Measurements from ENCODE around the gene CBFB. TPM values are rescaled to one million over a fixed set of nuclear protein-coding genes. Genes with fewer than 3 reads are reported as not detected.

The CBFB gene
- total RNA-seq, 1 experiment from 2014 or later: 76.3 TPM

DNA sequence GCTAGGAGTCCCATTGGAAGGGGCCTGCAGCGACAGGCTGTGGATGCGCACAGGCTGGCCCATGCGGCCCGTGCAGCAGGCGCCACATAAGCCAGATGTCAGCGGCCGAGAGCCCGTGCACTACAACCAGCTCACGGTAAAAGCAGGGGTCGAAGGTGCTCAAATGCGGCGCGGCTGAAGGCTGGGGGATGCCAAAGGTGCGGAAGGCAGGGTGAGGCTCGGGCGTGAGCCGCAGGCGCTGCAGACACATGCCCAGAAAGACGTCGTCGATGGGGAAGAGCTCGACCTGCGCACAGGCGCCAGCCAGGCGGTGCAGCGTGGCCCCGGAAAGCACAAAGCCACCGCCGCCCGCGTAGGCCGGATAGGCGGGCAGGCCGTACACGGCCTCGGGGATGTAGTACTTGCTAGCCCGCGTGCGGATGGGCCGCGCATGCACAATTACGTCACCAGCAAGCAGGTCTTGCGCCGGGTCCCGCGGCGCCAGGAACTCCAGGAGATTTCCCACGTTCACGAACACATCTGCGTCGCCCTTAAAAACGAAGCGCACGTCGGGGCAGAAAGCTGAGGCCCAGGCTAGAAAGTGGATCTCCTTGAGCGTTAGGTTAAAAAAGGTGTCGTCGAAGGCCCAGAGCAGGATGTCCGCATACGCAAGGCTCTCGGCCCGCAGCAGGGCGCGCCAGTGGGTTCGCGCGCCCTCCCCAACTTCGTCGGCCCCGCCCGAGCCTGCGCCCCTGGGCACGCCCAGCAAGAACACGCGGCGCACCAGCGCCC is 120.5 kb downstream of the CBFB start:
- H3K4me3 Mint-ChIP-seq: peak overlapping the region; percentile 52 to 64; a peak in 4 of 5 replicates
- Histone ChIP-seq H4K91ac (ENCODE audit: insufficient read length, low read depth, low read length) (no peak overlapping the region), H4K20me1 (ENCODE audit: control insufficient read depth, insufficient read depth, insufficient read length) (no peaks in the 10 kb centered on the region), H3K27ac (ENCODE audit: insufficient read length, low read depth, low read length) (no peak overlapping the region), H3K79me2 (ENCODE audit: insufficient read depth, low read length) (no peaks in the 10 kb centered on the region), H3K4ac (ENCODE audit: low read depth, low read length) (no peak overlapping the region), H3K18ac (ENCODE audit: insufficient read length, low read depth, low read length) (no peak overlapping the region), H3K9ac (ENCODE audit: extremely low read depth, insufficient read length, low read length) (no peak overlapping the region), H2BK15ac (ENCODE audit: low read depth, low read length) (no peak overlapping the region), H3K14ac (ENCODE audit: insufficient read depth, low read length) (no peak overlapping the region), H3K4me1 (ENCODE audit: insufficient read depth, low read length) (no peaks in the 10 kb centered on the region), H3K23ac (ENCODE audit: insufficient read length, low read depth, low read length) (no peak overlapping the region), H2BK120ac (ENCODE audit: low read depth, low read length, poor library complexity, severe bottlenecking) (no peak overlapping the region), H3K23me2 (ENCODE audit: insufficient read length, low read depth, low read length, poor library complexity, severe bottlenecking) (peaks cover 7% of the 10 kb centered on the region), H2BK5ac (ENCODE audit: insufficient read length, low read length) (no peak overlapping the region), H4K5ac (ENCODE audit: insufficient read length, low read depth, low read length) (no peak overlapping the region), H4K8ac (replicated peaks; ENCODE audit: insufficient read length, low read depth, low read length) (no peak overlapping the region), H2AK5ac (ENCODE audit: insufficient read length, low read length) (no peak overlapping the region), H2BK12ac (ENCODE audit: insufficient read length, low read depth, low read length) (no peak overlapping the region), H3T11ph (ENCODE audit: low read length) (no peak overlapping the region), H3K27me3 (ENCODE audit: insufficient read depth, low read length) (peaks cover 22% of the 10 kb centered on the region), H2BK20ac (ENCODE audit: low read depth, low read length, poor library complexity, severe bottlenecking) (no peak overlapping the region), H3K56ac (ENCODE audit: insufficient read length, low read depth, low read length) (no peak overlapping the region), H2AFZ (ENCODE audit: low read length) (no peak overlapping the region), H3K79me1 (ENCODE audit: insufficient read depth, low read depth, low read length, poor library complexity, severe bottlenecking) (no peaks in the 10 kb centered on the region), H3K9me3 (ENCODE audit: control insufficient read depth, low read depth, low read length) (no peaks in the 10 kb centered on the region), H3K4me2 (ENCODE audit: insufficient read depth, insufficient read length, low read length) (peak overlapping the region; percentile 65)
- peaks cover 0 to 5% of the 10 kb centered on the region in 2 experiments; a peak in 3 of 5 replicates for H3K9me3 Mint-ChIP-seq
- H3K27ac Mint-ChIP-seq: no peak overlapping the region
- H3K4me1 Mint-ChIP-seq: peaks cover 10 to 14% of the 10 kb centered on the region in 2 experiments
- TF ChIP-seq, protein P1, sequence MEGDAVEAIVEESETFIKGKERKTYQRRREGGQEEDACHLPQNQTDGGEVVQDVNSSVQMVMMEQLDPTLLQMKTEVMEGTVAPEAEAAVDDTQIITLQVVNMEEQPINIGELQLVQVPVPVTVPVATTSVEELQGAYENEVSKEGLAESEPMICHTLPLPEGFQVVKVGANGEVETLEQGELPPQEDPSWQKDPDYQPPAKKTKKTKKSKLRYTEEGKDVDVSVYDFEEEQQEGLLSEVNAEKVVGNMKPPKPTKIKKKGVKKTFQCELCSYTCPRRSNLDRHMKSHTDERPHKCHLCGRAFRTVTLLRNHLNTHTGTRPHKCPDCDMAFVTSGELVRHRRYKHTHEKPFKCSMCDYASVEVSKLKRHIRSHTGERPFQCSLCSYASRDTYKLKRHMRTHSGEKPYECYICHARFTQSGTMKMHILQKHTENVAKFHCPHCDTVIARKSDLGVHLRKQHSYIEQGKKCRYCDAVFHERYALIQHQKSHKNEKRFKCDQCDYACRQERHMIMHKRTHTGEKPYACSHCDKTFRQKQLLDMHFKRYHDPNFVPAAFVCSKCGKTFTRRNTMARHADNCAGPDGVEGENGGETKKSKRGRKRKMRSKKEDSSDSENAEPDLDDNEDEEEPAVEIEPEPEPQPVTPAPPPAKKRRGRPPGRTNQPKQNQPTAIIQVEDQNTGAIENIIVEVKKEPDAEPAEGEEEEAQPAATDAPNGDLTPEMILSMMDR (conservative IDR thresholded peaks at IDR 0.05): no peak; the same call in 2 of the 3 replicates
- no CpG with 5 or more reads among the region's 77 CpGs for WGBS (ENCODE audit: extremely low coverage, insufficient read length, low lambda C conversion rate)
- peaks cover 36% of the 10 kb centered on the region for H3K27me3 Mint-ChIP-seq (ENCODE audit: low read depth)
- DNase-seq: peak; percentile 65
- peaks cover 10 to 44% (median 44%) of the 10 kb centered on the region in 3 experiments for H3K36me3 Mint-ChIP-seq (ENCODE audit: insufficient read depth in 1 of 3, low read depth in 3 of 3)
